Neural crest cell (in vitro differentiated cells): ENCODE data around the gene VMA21. TPM values are rescaled to one million over a fixed set of nuclear protein-coding genes. Genes with fewer than 3 reads are reported as not detected.
A peak's percentile ranks its signal among the peaks of the same experiment; 100 is the strongest.

Experiments
- DNase-seq: peaks from one replicate; pipeline ENCODE4 v3.0.0; 2021; ENCODE audit warnings: low read depth, mixed read lengths, low spot score
- H3K27ac Mint-ChIP-seq: one replicate; pipeline ENCODE4 v1.8.0; 2021; ENCODE audit warnings: mild to moderate bottlenecking, mixed read lengths; ENCODE audit not compliant: unreplicated experiment
- H3K27me3 Mint-ChIP-seq: 2 replicates; pipeline ENCODE4 v1.8.0; 2021; ENCODE audit warnings: low read depth, mild to moderate bottlenecking, mixed read lengths
- H3K36me3 Mint-ChIP-seq: 2 replicates; pipeline ENCODE4 v1.8.0; 2021; ENCODE audit warnings: low read depth, mild to moderate bottlenecking, mixed read lengths
- H3K4me1 Mint-ChIP-seq: 2 replicates; pipeline ENCODE4 v1.8.0; 2021; ENCODE audit warnings: mixed read lengths
- H3K4me3 Mint-ChIP-seq: one replicate; pipeline ENCODE4 v1.8.0; 2021; ENCODE audit warnings: mild to moderate bottlenecking, mixed read lengths
- H3K9me3 Mint-ChIP-seq: 2 replicates; pipeline ENCODE4 v1.8.0; 2021; ENCODE audit warnings: mixed read lengths
- total RNA-seq: library from RNA; stranded (reverse); gene quantifications from 2 replicates; pipeline ENCODE4 v1.2.1, GENCODE V29; 2021
- TF ChIP-seq, protein P1 (sequence below): fragments of 200-600 bp; sonication (generic); conservative IDR thresholded peaks from 2 replicates; pipeline ENCODE4 v1.5.0; 2021; ENCODE audit warnings: antibody characterized with exemption, mild to moderate bottlenecking

The VMA21 gene
- total RNA-seq, 1 donor from 2014 or later = 51.3 TPM

DNA sequence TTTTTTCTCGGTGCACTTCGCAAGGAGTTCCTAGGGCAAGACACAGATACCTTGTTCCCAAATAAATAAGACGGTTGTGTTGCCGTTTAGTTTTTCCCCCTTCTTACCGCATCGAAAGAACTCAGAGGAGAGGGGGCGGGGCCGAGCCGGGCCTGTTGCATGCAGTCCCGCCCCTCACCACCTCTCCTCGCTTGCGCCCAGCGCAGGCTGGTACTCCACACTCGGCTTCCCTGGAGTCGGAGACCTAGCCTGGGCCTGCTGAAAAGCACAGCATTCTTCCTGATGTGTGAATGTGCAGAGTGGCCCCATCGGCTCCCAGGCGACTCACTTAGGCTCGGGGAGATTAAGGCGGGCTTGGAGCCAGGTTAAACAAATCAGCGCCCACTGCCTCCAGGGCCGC, 26.1 kb upstream of the VMA21 start:
- peaks cover 5% of the 10 kb centered on the region for H3K4me1 Mint-ChIP-seq
- H3K36me3 Mint-ChIP-seq = no peaks in the 10 kb centered on the region
- no peak overlapping the region for H3K4me3 Mint-ChIP-seq
- peaks cover 25% of the 10 kb centered on the region for H3K27me3 Mint-ChIP-seq
- TF ChIP-seq, protein P1, sequence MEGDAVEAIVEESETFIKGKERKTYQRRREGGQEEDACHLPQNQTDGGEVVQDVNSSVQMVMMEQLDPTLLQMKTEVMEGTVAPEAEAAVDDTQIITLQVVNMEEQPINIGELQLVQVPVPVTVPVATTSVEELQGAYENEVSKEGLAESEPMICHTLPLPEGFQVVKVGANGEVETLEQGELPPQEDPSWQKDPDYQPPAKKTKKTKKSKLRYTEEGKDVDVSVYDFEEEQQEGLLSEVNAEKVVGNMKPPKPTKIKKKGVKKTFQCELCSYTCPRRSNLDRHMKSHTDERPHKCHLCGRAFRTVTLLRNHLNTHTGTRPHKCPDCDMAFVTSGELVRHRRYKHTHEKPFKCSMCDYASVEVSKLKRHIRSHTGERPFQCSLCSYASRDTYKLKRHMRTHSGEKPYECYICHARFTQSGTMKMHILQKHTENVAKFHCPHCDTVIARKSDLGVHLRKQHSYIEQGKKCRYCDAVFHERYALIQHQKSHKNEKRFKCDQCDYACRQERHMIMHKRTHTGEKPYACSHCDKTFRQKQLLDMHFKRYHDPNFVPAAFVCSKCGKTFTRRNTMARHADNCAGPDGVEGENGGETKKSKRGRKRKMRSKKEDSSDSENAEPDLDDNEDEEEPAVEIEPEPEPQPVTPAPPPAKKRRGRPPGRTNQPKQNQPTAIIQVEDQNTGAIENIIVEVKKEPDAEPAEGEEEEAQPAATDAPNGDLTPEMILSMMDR = peak; percentile 23
- no peak overlapping the region for H3K27ac Mint-ChIP-seq
- DNase-seq = peak; percentile 26
- H3K9me3 Mint-ChIP-seq = peaks cover 9% of the 10 kb centered on the region

DNA sequence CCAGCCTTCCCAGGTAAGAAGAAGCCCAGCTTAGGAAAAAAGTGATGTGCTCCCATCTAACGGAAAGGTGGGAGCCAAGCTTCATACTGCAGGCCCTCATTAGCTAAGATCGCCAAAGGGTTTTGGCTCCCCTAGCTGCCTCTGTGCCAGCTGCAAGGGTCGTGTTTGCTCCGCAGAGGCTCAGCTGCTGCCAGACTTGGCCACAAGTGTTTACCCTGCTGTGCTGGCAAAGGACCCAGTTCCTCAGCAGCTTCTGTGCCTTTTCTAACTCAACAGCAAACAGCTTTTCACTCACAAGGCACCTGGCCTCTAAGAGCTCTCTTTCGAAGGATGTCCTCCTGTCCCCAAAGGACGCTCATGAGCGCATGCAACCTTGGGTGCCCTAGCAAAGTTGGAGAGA, 12.2 kb upstream of the VMA21 start:
- H3K4me3 Mint-ChIP-seq = no peak overlapping the region
- no peaks in the 10 kb centered on the region for H3K36me3 Mint-ChIP-seq
- no peak for DNase-seq
- TF ChIP-seq, protein P1 = no peak
- no peaks in the 10 kb centered on the region for H3K9me3 Mint-ChIP-seq
- no peaks in the 10 kb centered on the region for H3K4me1 Mint-ChIP-seq
- no peak overlapping the region for H3K27ac Mint-ChIP-seq
- no peaks in the 10 kb centered on the region for H3K27me3 Mint-ChIP-seq

DNA sequence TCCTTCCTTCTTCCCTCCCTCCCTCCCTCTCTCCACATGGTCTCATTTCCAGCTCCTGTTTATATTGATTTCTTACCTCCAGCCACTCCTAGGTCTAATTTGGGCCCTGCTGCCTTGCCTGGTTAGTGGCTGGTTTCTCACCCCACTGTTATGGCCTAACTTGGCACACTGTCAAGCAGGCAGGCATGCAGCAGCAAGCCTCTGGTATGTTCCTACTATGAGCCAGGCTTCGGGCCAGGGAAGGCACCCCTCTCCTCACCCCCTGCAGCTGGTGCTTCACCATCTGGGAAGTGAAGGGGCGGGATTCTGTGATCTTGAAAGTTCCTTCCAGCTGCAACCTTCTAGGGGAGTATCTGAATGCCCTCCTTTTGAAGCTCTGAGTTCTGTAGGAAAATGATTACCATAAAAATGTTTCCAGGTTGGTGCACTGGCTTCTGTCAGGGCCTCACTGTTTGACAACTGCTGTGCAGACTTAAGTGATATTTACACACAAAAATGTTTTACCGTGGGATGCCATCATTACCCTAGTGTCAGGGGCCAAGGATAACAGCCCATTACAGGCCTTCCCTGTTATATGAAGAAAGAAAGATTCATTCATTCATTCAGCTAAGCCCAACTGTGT, 10.1 kb upstream of the VMA21 start:
- no peaks in the 10 kb centered on the region for H3K27me3 Mint-ChIP-seq
- no peak overlapping the region for H3K27ac Mint-ChIP-seq
- DNase-seq = no peak
- H3K4me1 Mint-ChIP-seq = no peaks in the 10 kb centered on the region
- TF ChIP-seq, protein P1 = no peak
- no peak overlapping the region for H3K4me3 Mint-ChIP-seq
- H3K36me3 Mint-ChIP-seq = no peaks in the 10 kb centered on the region
- peaks cover 3% of the 10 kb centered on the region for H3K9me3 Mint-ChIP-seq

DNA sequence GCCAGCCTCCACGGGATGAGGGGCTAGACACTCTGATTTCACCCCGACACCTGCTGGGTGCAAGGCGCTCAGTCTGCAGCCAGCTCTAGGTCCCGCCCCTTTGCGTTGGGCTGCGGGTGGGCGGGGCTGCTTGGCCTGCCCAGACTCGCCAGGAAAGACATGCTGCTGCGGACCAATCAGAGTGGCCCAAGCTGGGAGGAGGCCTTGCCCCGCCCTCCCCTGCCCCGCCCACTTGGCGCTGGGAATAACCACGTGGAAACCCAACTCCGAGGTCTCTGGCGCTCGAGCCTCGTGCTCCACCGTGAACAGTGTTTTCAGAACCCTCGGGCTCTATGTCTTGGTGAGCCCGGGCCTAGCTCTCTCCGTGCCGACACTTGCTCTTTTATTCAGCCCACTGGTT, 5.3 kb upstream of the VMA21 start:
- Mint-ChIP-seq H3K4me3 (no peak overlapping the region), H3K4me1 (peaks cover 14% of the 10 kb centered on the region), H3K36me3 (no peaks in the 10 kb centered on the region), H3K9me3 (peaks cover 3% of the 10 kb centered on the region), H3K27me3 (no peaks in the 10 kb centered on the region), H3K27ac (no peak overlapping the region)
- no peak for DNase-seq
- TF ChIP-seq, protein P1 = no peak

DNA sequence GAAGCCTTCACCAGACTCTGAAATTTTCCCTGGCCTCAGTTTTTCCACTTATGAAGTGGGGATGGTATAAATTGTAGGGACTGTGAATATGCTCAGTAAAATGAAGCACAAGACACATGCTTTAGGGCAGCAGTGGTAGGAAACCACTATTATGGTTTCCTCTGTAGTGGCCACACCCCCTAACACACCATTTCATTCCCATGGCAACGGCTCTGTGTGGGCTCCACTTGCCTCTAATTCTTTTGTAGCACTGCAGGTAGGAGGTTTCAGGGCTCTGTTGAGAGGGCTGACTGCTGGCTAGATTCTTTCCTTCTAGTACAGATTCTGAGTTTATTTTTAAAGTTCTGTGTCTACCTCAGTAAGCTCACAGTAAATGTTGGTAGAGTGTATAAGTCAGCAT, 3.5 kb upstream of the VMA21 start:
- TF ChIP-seq, protein P1 = no peak
- Mint-ChIP-seq H3K4me1 (peaks cover 22% of the 10 kb centered on the region), H3K27ac (no peak overlapping the region), H3K27me3 (no peaks in the 10 kb centered on the region), H3K9me3 (peaks cover 5% of the 10 kb centered on the region), H3K36me3 (peaks cover 3% of the 10 kb centered on the region), H3K4me3 (peak overlapping the region; percentile 65)
- DNase-seq = no peak
